NCI-H2081 treated with DMSO at 0.1 percent for 48 hours (cell line): Measurements from ENCODE around the gene DNAAF2.
"Not testable (repeated sequence)": the region's sequence is repeated elsewhere in the genome, so short reads cannot be mapped to it uniquely, and the experiment has no call there.

Source experiments
- DNase-seq: peaks from one replicate; lab custom pipeline; 2025; lab: John Stamatoyannopoulos, UW

DNAAF2 gene, protein sequence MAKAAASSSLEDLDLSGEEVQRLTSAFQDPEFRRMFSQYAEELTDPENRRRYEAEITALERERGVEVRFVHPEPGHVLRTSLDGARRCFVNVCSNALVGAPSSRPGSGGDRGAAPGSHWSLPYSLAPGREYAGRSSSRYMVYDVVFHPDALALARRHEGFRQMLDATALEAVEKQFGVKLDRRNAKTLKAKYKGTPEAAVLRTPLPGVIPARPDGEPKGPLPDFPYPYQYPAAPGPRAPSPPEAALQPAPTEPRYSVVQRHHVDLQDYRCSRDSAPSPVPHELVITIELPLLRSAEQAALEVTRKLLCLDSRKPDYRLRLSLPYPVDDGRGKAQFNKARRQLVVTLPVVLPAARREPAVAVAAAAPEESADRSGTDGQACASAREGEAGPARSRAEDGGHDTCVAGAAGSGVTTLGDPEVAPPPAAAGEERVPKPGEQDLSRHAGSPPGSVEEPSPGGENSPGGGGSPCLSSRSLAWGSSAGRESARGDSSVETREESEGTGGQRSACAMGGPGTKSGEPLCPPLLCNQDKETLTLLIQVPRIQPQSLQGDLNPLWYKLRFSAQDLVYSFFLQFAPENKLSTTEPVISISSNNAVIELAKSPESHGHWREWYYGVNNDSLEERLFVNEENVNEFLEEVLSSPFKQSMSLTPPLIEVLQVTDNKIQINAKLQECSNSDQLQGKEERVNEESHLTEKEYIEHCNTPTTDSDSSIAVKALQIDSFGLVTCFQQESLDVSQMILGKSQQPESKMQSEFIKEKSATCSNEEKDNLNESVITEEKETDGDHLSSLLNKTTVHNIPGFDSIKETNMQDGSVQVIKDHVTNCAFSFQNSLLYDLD

DNA sequence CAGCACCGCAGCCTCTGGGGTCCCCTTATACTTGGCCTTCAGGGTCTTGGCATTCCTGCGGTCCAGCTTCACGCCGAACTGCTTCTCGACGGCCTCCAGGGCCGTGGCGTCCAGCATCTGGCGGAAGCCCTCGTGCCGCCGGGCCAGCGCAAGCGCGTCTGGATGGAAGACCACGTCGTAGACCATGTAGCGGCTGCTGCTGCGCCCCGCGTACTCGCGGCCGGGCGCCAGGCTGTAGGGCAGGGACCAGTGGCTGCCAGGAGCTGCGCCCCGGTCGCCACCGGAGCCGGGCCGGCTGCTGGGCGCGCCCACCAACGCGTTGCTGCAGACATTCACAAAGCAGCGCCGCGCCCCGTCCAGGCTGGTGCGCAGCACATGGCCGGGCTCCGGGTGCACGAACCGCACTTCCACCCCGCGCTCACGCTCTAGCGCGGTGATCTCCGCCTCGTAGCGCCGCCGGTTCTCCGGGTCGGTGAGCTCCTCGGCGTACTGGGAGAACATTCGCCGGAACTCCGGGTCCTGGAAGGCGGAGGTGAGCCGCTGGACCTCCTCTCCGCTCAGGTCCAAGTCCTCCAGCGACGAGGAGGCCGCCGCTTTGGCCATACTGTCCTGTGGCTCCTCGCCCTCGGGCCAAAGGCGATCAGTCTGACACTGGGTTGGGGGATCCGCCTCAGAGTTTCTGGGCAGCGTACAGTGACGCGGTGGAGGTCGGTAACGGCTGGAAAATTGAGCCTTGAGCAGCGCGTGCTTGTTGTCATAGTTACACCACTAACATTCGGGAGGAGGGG is at the start of gene DNAAF2:
Gene DNAAF2 (minus strand): TSS at position 698 of the 788 bp plus-strand sequence. CDS start 95 bp downstream, at position 603.
- no peak for DNase-seq

DNA sequence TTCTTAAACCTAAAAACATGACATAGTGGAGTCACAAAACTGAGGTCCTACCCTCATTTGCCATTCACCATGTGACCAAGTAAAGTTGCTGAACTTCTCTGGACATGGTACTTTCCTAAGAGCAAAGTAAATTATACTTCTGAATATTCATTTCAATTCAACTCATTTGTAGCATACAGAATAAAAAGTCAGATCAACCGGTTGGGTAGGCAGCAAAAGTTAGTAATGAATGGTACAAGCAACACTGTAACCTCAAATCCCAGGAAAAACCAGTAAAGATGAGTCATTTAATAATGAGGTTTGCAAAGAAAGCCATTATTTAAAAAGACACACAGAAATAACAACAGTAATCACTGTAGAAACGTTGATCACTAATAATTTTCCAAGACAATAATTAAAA is 44.2 kb upstream of the DNAAF2 start:
- no peak for DNase-seq

DNA sequence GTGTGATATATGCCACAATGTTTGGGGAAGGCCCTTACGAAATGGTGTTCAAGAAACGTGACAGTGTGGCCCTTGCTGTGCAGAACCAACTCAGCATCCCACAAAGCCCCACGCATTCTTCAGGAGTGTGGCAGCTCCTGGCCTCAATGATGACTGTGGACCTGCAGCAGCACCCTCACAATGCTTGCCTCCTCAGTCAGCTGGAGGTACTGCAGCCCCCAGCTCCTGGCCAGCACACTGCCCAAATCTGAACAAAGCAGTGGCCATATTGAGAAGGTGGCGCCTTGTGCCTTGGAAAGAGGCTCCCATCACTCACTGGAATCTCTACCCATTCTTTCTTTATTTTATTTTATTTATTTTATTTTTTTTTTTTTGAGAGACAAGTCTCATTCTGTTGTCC is 42.6 kb upstream of the DNAAF2 start:
- DNase-seq = no peak

DNA sequence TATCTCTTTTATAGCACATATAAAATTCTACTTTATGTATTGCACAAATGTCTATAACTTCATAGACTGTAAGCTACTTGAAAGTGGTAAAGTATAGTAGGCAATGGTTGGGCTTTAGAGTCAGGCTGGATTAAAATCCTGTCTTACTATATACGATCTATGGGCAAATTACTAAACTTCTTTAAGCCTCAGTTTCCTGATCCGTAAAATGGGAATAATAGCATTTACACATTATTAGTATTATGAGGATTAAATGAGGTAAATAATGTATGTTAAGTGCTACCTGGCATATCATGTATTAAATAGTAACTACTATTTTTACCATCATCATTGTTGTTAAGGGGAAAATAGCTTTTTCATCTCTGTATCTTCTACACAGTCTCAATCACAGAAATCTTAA is 38.5 kb upstream of the DNAAF2 start:
- no peak for DNase-seq

DNA sequence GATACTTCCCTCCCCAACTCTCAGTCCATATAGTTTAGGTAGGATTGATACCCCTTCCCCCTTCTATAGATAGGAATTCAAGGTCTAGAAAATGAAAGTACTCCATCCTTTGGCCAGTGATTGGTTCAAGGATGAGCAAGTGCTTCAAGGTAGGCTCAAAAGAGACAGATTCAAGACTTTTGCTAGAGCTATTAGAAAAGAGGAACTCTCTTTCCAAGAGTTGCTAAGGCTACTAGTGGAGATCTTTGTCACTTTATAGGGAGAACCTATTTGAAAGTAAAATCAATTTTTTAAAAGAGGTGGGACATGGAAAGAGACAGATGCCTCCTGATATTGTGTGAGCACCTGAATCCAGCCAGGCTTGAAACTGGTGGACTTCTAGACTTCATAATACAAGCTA is 35.4 kb upstream of the DNAAF2 start:
- DNase-seq = no peak

DNA sequence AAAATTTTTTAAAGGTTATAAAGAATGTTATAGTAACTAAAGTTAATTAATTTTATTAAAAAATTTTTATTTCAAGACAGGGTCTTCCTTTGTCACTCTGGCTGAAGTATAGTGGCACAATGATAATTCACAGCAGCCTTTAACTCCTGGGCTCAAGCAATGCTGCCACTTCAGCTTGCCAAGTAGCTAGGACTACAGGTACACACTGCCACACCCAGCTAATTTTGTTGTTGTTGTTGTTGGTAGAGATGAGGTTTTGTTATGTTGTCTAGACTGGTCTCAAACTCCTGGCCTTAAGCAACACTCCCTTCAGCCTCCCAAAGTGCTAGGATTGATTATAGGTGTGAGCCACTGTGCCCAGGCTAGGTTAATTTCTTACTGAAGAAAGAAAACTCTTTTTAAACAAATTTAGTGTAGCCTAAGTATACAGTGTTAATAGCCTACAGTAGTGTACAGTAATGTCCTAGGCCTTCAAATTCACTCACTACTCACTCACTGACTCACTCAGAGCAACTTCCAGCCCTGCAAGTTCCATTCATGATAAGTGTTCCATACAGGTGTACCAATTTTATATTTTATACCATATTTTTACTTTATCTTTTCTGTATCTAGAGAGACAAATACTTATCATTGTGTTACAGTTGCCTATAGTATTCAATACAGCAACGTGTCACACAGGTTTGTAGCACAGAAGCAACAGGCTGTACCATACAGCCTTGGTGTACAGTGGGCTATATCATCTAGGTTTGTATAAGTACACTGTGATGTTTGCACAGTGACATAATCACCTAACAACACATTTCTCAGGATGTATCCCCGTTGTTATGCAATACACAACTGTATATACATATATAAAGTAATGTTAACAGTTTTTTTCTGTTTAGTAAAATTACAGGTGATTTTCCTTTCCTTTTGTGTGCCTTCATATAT is 24.7 kb upstream of the DNAAF2 start:
- DNase-seq = no peak

DNA sequence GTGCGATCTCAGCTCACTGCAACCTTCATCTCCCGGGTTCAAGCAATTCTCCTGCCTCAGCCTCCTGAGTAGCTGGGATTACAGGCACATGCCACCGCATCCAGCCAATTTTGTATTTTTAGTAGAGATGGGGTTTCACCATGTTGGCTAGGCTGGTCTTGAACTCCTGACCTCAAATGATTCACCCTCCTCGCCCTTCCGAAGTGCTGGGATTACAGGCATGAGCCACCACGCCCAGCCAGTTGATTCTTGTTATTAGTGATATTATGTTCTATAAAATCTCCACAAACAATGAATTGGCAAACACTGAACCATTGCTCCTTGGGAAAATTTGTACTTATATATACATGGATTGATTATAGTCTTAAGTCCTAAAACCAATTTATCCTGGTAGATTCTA is 22.5 kb upstream of the DNAAF2 start:
- not testable (repeated sequence) for DNase-seq

DNA sequence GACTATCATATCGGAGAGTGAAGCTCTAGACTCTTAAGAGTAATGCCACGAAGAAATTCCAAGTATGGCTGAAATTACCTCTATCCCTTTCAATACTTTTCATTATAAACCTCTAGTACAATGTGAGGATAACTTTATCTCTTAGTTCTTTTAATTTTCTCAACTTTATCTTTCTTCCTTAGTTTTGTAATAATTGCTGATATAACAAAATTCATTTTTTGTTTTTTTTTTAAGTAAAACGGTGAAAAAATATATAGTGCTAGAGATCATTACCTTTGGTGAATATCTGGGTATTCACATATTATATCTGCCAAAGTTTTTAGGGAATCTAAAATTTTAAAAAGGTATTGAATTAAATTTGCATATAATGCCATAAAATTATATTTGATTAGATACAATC is 19.5 kb upstream of the DNAAF2 start:
- no peak for DNase-seq

DNA sequence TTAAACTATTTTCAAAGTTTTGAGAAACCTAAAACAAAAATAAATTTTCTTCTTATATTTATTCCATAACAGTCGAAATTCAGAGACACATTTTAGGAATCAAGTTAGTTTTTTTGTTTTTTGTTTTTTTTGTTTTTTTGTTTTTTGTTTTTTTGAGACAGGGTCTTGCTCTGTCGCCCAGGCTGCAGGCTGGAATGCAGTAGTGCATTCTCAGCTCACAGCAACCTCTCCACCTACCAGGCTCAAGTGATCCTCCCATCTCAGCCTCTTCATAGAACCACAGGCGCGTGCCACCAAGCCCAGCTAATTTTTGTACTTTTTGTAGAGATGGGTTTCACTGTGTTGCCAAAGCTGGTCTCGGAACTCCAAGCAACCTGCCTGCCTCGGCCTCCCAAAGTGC is 18.5 kb upstream of the DNAAF2 start:
- DNase-seq = no peak

DNA sequence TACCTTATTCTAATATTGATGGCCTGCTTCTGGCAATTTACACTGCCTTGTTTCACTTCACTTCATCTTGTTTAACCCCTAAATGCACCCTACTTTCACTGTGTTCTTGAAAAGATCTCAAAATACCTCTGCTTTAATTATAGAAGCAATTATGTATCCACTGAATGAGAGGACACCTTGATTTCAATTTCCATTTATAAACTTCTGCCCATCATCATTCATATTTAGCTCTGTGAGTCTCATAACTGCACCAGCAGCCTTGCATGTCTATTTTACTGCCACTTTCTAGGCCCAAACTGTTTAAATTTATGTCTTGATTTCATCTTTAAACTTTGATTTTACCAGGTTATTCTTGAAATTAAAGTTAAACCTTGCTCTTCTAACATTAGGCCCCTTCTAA is 7.1 kb upstream of the DNAAF2 start:
- no peak for DNase-seq

DNA sequence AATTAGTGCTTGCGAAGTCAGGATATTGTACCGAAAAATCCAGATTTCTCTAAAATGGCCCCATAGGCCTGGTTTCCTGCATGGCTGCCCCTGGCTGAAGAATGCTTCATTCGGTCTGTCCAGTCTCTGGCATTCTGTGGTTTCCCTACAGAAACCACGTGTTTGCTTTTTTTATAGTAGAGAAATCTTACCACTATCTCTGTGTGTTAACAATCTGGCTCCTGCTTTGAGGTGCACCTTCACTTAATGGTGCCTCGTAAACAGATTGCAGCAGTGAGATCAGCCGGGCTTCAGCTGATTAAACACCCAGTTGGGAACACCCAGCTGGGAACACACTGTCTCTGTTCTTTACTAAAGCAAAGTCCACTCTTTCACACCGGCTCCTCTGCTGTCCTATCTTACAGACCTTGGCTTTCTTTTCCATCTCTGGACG is 6.7 kb upstream of the DNAAF2 start:
- no peak for DNase-seq

DNA sequence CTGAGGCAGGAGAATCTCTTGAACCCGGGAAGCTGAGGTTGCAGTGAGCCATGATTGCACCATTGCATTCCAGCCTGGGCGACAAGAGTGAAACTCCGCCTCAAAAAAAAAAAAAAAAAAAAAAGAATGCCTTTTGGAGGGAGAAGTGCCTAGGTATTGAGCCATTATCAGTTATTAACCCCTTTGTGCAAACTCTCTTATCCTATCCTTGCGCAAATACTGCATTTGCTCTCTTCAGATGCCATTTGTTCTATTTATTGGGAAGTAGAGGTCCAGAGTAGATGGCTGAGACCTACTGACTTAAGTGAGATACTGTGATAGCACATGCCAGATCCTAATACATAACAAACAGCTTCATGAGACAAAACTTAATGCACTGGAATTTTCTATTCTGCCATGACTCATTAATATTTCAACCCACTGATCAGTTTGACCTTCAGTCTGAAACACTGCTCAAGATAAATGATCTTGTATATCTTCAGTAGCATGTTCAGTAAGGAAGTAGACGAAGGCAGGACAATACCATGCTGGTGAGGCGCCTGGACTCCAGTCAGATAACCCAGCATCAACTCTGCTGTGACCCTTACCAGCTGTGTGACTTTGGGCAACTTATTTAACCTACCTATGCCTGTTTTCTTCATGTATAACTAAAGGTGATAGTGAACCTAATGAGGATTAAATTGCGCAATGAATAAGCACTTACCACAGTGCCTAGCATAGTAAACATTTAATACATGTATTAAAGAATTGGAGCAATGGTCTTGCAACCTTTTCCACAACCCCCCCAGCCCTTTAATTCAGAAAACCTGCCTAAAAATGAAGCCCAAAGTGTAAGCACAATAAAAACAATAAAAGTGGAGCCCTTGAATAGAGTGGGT is 5.7 kb upstream of the DNAAF2 start:
- DNase-seq = no peak

DNA sequence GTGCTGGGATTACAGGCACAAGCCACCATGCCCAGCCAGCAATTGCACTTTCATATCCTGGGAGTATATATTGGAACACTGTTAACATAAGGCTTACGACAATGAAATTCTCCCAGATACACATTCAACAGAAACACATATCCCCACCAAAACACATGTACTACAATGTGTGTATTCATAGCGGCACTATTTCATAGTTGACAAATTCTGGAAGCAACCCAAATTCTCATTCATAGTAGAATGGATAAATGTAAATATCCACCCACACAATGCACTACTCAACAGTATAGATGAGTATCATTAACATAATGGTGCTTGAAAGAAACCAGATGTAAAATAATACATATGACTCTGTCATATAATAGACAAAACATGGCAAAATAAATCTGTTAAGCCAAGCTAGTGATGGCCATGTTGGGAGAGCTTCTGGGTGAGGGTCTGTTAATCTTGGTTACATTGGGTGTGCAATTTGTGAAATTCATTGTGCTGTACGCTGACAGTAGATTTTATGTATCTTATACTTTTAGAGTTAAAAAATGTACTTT is 2.6 kb upstream of the DNAAF2 start:
- no peak for DNase-seq

DNA sequence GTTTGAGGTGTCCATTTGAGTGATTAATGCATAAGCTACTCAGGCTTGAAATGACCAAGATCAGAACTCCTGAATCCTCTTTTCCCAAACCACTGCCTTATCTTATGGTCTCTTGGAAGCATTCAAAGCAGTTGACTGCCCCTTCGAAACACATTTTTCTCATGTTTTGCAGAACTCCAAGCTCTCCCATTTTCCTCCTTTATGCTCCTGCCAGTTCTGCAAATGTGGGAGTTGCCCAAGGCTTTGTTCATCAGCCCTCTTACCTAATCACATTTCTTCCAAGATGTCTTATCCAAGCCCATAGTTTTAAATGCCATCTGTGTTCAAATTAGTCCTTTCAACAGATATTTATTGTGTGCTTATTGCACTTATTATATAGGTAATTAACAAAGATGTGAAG is 1.8 kb upstream of the DNAAF2 start:
- DNase-seq = no peak

DNA sequence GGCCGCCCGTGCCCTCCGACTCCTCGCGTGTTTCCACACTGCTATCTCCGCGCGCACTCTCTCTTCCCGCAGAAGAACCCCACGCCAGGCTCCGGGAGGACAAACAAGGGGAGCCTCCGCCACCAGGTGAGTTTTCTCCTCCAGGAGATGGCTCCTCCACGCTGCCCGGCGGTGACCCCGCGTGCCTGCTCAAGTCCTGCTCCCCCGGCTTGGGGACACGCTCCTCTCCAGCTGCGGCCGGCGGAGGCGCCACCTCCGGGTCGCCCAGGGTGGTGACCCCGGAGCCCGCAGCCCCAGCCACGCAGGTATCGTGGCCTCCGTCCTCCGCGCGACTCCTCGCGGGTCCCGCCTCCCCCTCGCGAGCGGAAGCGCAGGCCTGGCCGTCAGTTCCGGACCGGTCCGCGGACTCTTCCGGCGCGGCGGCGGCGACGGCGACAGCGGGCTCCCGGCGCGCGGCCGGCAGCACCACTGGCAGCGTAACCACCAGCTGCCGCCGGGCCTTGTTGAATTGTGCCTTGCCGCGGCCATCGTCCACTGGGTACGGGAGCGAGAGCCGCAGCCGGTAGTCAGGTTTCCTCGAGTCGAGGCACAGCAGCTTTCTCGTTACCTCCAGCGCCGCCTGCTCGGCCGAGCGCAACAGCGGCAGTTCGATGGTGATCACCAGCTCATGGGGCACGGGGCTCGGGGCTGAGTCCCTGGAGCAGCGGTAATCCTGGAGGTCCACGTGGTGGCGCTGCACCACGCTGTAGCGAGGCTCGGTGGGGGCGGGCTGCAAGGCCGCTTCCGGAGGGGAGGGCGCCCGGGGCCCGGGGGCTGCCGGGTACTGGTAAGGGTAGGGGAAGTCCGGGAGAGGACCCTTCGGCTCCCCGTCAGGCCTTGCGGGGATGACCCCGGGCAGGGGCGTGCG is 1.2 kb downstream of the DNAAF2 start:
- DNase-seq = peak; percentile 63

DNA sequence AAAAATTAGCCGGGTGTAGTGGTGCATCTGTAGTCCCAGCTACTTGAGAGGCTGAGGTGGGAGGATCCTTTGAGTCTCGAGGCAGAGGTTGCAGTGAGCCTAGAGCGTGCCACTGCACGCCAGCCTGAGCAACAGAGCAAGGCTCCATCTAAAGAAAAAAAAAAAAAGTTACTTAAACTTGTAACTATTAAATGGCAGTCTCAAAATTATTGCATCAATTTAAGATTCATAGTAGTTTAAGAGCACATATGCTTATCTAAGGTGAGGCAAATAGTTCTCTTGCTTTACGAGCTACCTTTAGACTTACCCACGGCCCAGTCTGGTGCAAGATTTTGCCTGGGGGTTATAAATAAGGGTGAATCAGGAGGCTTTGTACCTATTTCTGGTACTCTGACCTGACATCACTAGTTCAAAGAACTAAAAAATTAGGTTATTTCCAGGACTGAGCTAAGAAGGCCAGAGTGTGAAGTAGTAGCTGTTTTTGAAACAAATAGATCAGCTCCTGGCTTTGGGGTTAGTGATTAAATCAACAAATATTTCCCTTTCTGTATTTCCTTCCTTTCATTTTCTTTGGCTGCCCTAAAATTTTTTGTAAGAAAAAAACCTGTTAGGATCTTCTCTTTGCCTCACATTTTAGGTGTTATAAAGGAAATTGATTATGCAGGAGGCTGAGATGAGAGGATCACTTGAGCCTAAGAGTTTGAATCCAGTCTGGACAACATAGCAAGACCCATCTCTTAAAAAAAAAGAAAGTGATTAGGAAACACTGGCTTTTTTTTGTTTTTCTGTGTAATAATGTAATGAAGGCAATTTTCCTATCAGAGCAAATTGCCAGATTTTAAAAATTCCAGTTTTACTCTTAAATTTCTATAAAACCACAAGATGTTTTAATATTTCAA is 10.9 kb downstream of the DNAAF2 start:
- no peak for DNase-seq

DNA sequence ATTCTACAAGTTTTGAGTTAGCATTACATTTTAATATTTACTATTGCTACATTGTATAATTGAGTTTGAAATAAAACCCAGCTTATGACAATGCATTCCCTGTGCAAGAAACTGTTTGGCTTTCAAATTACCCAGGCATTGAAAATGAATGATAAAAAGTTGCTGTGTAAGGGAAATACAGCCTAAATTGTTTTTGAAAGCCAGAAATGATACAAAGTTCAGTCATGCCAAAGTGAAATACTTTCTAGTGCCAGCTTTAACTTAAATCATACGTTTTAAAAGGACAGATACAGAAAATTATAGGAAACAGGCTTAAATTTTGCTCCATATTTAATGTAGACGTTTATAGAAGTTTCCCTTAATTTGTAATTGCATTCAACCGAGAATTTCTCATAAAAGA is 11.7 kb downstream of the DNAAF2 start:
- DNase-seq = no peak
